GM19455 (cell line): ENCODE measurements around the gene NDUFS1.
"Not testable (repeated sequence)": the region's sequence is repeated elsewhere in the genome, so short reads cannot be mapped to it uniquely, and the experiment has no call there.

Source experiments
- ATAC-seq: cut with Tn5 transposase; IDR thresholded peaks from one replicate; pipeline ENCODE4 v1.9.1; 2021; ENCODE audit not compliant: unreplicated experiment

The NDUFS1 gene

GRCh38 chr2:206105541-206105940 is 53.7 kb downstream of the NDUFS1 start:
- no peak for ATAC-seq

GRCh38 chr2:206105038-206105437 is 54.2 kb downstream of the NDUFS1 start:
- no peak for ATAC-seq

GRCh38 chr2:206098872-206099271 is 60.4 kb downstream of the NDUFS1 start:
- not testable (repeated sequence) for ATAC-seq

GRCh38 chr2:206098471-206098870 is 60.8 kb downstream of the NDUFS1 start:
- ATAC-seq = no peak

GRCh38 chr2:206096876-206097275 is 62.4 kb downstream of the NDUFS1 start:
- no peak for ATAC-seq

- ATAC-seq = no peak
These were observed 63.5 kb downstream of the NDUFS1 start for GRCh38 chr2:206095536-206096332.

GRCh38 chr2:206092297-206092696 is 66.9 kb downstream of the NDUFS1 start:
- no peak for ATAC-seq

GRCh38 chr2:206088248-206088647 is 71.0 kb downstream of the NDUFS1 start:
- no peak for ATAC-seq

GRCh38 chr2:206086716-206087350 is 72.4 kb downstream of the NDUFS1 start:
- no peak for ATAC-seq

- ATAC-seq = peak; percentile 86
These were observed 73.3 kb downstream of the NDUFS1 start, which contains the start of gene INO80D for GRCh38 chr2:206085742-206086445. TSS of gene INO80D (minus strand) at chr2:206086174. CDS start at chr2:206063016, 23,158 bp downstream.

GRCh38 chr2:206084870-206085741 is 74.1 kb downstream of the NDUFS1 start:
- peak; percentile 32 for ATAC-seq

GRCh38 chr2:206084439-206084869 is 74.8 kb downstream of the NDUFS1 start:
- no peak for ATAC-seq

GRCh38 chr2:206083602-206084438 is 75.4 kb downstream of the NDUFS1 start:
- ATAC-seq = no peak

- ATAC-seq = no peak
These were observed 76.9 kb downstream of the NDUFS1 start for GRCh38 chr2:206082298-206082843.

- no peak for ATAC-seq
These were observed 78.3 kb downstream of the NDUFS1 start for GRCh38 chr2:206080927-206081326.

- ATAC-seq = no peak
These were observed 79.4 kb downstream of the NDUFS1 start for GRCh38 chr2:206079699-206080465.

GRCh38 chr2:206077879-206078278 is 81.4 kb downstream of the NDUFS1 start:
- ATAC-seq = not testable (repeated sequence)

- no peak for ATAC-seq
These were observed 84.1 kb downstream of the NDUFS1 start for GRCh38 chr2:206075113-206075512.

- no peak for ATAC-seq
These were observed 87.4 kb downstream of the NDUFS1 start for GRCh38 chr2:206071807-206072206.
